HFF-Myc (cell line): ENCODE measurements around the gene SIL1.
"Not testable (repeated sequence)": the region's sequence is repeated elsewhere in the genome, so short reads cannot be mapped to it uniquely, and the experiment has no call there.

ENCODE experiments used
- DNase-seq: peaks from one replicate; pipeline ENCODE4 v3.0.0-alpha.2; 2011; ENCODE audit warnings: low read depth; ENCODE audit errors: extremely low read depth
- H3K4me3 ChIP-seq: replicated peaks from 2 replicates; pipeline ENCODE4 v1.5.1; 2011; ENCODE audit warnings: low read depth, mild to moderate bottlenecking, control low read depth, low read length
- CTCF ChIP-seq: IDR thresholded peaks from 2 replicates; pipeline ENCODE4 v1.5.1; 2012; ENCODE audit warnings: mild to moderate bottlenecking, low read depth, low read length, control low read depth; ENCODE audit errors: missing control alignments

The SIL1 gene

GRCh38 chr5:139075066-139076050 is 122.8 kb downstream of the SIL1 start:
- DNase-seq, result no peak
- H3K4me3 ChIP-seq, result no peak overlapping the region
- TF ChIP-seq CTCF, result no peak

- not testable (repeated sequence) for DNase-seq, H3K4me3 ChIP-seq
These were observed 124.2 kb downstream of the SIL1 start for GRCh38 chr5:139073956-139074355.

GRCh38 chr5:139068494-139069151 is 129.5 kb downstream of the SIL1 start:
- no peak overlapping the region for H3K4me3 ChIP-seq
- no peak for TF ChIP-seq CTCF

GRCh38 chr5:139068060-139068459 is 130.1 kb downstream of the SIL1 start:
- no peak for TF ChIP-seq CTCF
- H3K4me3 ChIP-seq, result no peak overlapping the region
- no peak for DNase-seq

More at GRCh38 chr5:139068494-139069151, 129.5 kb downstream of the SIL1 start:
- no peak for DNase-seq

- DNase-seq, result no peak
- H3K4me3 ChIP-seq, result no peak overlapping the region
- no peak for TF ChIP-seq CTCF
These were observed 132.9 kb downstream of the SIL1 start for GRCh38 chr5:139065306-139065705.

GRCh38 chr5:139064613-139065012 is 133.6 kb downstream of the SIL1 start:
- H3K4me3 ChIP-seq, result no peak overlapping the region
- no peak for TF ChIP-seq CTCF
- no peak for DNase-seq

GRCh38 chr5:139063664-139064054 is 134.5 kb downstream of the SIL1 start:
- TF ChIP-seq CTCF, result no peak
- no peak overlapping the region for H3K4me3 ChIP-seq
- no peak for DNase-seq
